Neural progenitor cell (in vitro differentiated cells): ENCODE measurements around the gene PSD4. TPM values are rescaled to one million over a fixed set of nuclear protein-coding genes. Genes with fewer than 3 reads are reported as not detected.

Source experiments
- DNase-seq: peaks from one replicate; pipeline ENCODE4 v3.0.0-alpha.2; 2016; ENCODE audit warnings: low spot score
- H2AFZ ChIP-seq: fragments of 200-600 bp; sonication (generic); replicated peaks from 2 replicates; pipeline ENCODE4 v1.6.1; 2016; ENCODE audit warnings: antibody characterized with exemption
- H3F3A ChIP-seq: fragments of 200-600 bp; sonication (generic); 2 replicates; pipeline ENCODE4 v1.6.1; 2016; ENCODE audit warnings: antibody characterized with exemption, low read depth
- H3K27ac ChIP-seq: fragments of 200-600 bp; sonication (generic); 2 replicates; pipeline ENCODE4 v1.5.1; 2016; ENCODE audit warnings: mild to moderate bottlenecking
- H3K27me3 ChIP-seq: fragments of 200-600 bp; sonication (generic); 2 replicates; pipeline ENCODE4 v1.6.1; 2016; ENCODE audit warnings: mild to moderate bottlenecking, moderate library complexity
- H3K36me3 ChIP-seq: fragments of 200-600 bp; sonication (generic); 2 replicates; pipeline ENCODE4 v1.5.1; 2016
- H3K4me1 ChIP-seq: fragments of 200-600 bp; sonication (generic); 2 replicates; pipeline ENCODE4 v1.6.1; 2016; ENCODE audit warnings: mixed run types
- H3K4me2 ChIP-seq: fragments of 200-600 bp; sonication (generic); 2 replicates; pipeline ENCODE4 v1.6.1; 2016
- H3K4me3 ChIP-seq: fragments of 200-600 bp; sonication (generic); 2 replicates; pipeline ENCODE4 v1.5.1; 2016
- H3K79me2 ChIP-seq: fragments of 200-600 bp; sonication (generic); 2 replicates; pipeline ENCODE4 v1.6.1; 2016; ENCODE audit warnings: low read depth
- H3K9ac ChIP-seq: fragments of 200-600 bp; sonication (generic); 2 replicates; pipeline ENCODE4 v1.6.1; 2016
- H3K9me3 ChIP-seq: fragments of 200-600 bp; sonication (generic); 2 replicates; pipeline ENCODE4 v1.5.1; 2016; ENCODE audit warnings: low read depth
- H4K20me1 ChIP-seq: fragments of 200-600 bp; sonication (generic); 2 replicates; pipeline ENCODE4 v1.6.1; 2016; ENCODE audit warnings: low read depth
- H3K27ac Mint-ChIP-seq: 3 replicates; pipeline ENCODE4 v1.8.0; 2021; ENCODE audit warnings: mixed read lengths
- H3K27me3 Mint-ChIP-seq: 2 replicates; pipeline ENCODE4 v1.8.0; 2022; ENCODE audit warnings: low read depth, mild to moderate bottlenecking, inconsistent platforms, moderate library complexity, mixed read lengths; ENCODE audit not compliant: insufficient read depth
- H3K36me3 Mint-ChIP-seq: 3 replicates; pipeline ENCODE4 v1.8.0; 2021; ENCODE audit warnings: mixed read lengths
- H3K4me1 Mint-ChIP-seq: 3 replicates; pipeline ENCODE4 v1.8.0; 2021; ENCODE audit warnings: mixed read lengths
- H3K4me3 Mint-ChIP-seq: 3 replicates; pipeline ENCODE4 v1.8.0; 2021; ENCODE audit warnings: mild to moderate bottlenecking, moderate library complexity, mixed read lengths
- H3K9me3 Mint-ChIP-seq: 3 replicates; pipeline ENCODE4 v1.8.0; 2020; ENCODE audit warnings: mixed read lengths
- CTCF ChIP-seq: fragments of 200-600 bp; sonication (generic); IDR thresholded peaks from 2 replicates; pipeline ENCODE4 v1.5.1; 2017; ENCODE audit warnings: antibody characterized with exemption, mild to moderate bottlenecking
- EZH2 ChIP-seq: fragments of 200-600 bp; sonication (generic); IDR thresholded peaks from 2 replicates; pipeline ENCODE4 v1.6.1; 2017; ENCODE audit warnings: antibody characterized with exemption, mild to moderate bottlenecking, moderate library complexity
- EZH2phosphoT487 ChIP-seq: fragments of 200-600 bp; sonication (generic); IDR thresholded peaks from 2 replicates; pipeline ENCODE4 v1.6.1; 2017; ENCODE audit warnings: antibody characterized with exemption
- total RNA-seq: library from RNA; depleted of rRNA; stranded (reverse); fragments of >200 nt; gene quantifications from 2 replicates; pipeline ENCODE4 v1.2.3, GENCODE V29; 2015; ENCODE audit warnings: low replicate concordance

The PSD4 gene
- total RNA-seq, 1 donor from 2014 or later, result 0.02 TPM

- no peak overlapping the region for H3K27ac ChIP-seq
- no peaks in the 10 kb centered on the region for H3K79me2 ChIP-seq
- Mint-ChIP-seq H3K27ac (no peak overlapping the region), H3K9me3 (no peaks in the 10 kb centered on the region), H3K27me3 (peaks cover 5% of the 10 kb centered on the region), H3K4me3 (no peak overlapping the region), H3K4me1 (peaks cover 27% of the 10 kb centered on the region), H3K36me3 (no peaks in the 10 kb centered on the region)
- H3F3A ChIP-seq, result no peaks in the 10 kb centered on the region
- TF ChIP-seq EZH2 (no peak), EZH2phosphoT487 (no peak), CTCF (no peak)
- H3K4me1 ChIP-seq, result peaks cover under 1% of the 10 kb centered on the region
- H3K4me3 ChIP-seq, result no peak overlapping the region
- DNase-seq, result no peak
- no peaks in the 10 kb centered on the region for H4K20me1 ChIP-seq
- H3K4me2 ChIP-seq, result no peak overlapping the region
- no peak overlapping the region for H2AFZ ChIP-seq
- no peaks in the 10 kb centered on the region for H3K27me3 ChIP-seq
- H3K9ac ChIP-seq, result no peak overlapping the region
- H3K9me3 ChIP-seq, result no peaks in the 10 kb centered on the region
- H3K36me3 ChIP-seq, result no peaks in the 10 kb centered on the region
These were observed 5.8 kb downstream of the PSD4 start for GRCh38 chr2:113179446-113180045.

GRCh38 chr2:113180131-113180946, 6.6 kb downstream of the PSD4 start:
- Mint-ChIP-seq H3K27ac (no peak overlapping the region), H3K4me3 (no peak overlapping the region), H3K9me3 (no peaks in the 10 kb centered on the region), H3K27me3 (peaks cover 5% of the 10 kb centered on the region), H3K4me1 (peaks cover 19% of the 10 kb centered on the region), H3K36me3 (no peaks in the 10 kb centered on the region)
- Histone ChIP-seq H3K4me3 (no peak overlapping the region), H3K27me3 (no peaks in the 10 kb centered on the region), H3K4me2 (no peak overlapping the region), H4K20me1 (no peaks in the 10 kb centered on the region), H3K9me3 (no peaks in the 10 kb centered on the region), H3K27ac (no peak overlapping the region), H3K4me1 (no peaks in the 10 kb centered on the region), H2AFZ (no peak overlapping the region), H3K9ac (no peak overlapping the region), H3F3A (no peaks in the 10 kb centered on the region), H3K36me3 (no peaks in the 10 kb centered on the region), H3K79me2 (no peaks in the 10 kb centered on the region)
- no peak for DNase-seq
- TF ChIP-seq CTCF (no peak), EZH2 (no peak), EZH2phosphoT487 (no peak)

- Histone ChIP-seq H3K27ac (no peak overlapping the region), H3K36me3 (no peaks in the 10 kb centered on the region), H3K79me2 (no peaks in the 10 kb centered on the region), H3K4me3 (no peak overlapping the region), H3F3A (no peaks in the 10 kb centered on the region), H4K20me1 (no peaks in the 10 kb centered on the region), H3K9ac (no peak overlapping the region), H3K27me3 (no peaks in the 10 kb centered on the region), H3K4me2 (no peak overlapping the region), H3K4me1 (no peaks in the 10 kb centered on the region), H3K9me3 (no peaks in the 10 kb centered on the region), H2AFZ (no peak overlapping the region)
- peak overlapping the region; percentile 44 for H3K27ac Mint-ChIP-seq
- no peak for DNase-seq
- H3K9me3 Mint-ChIP-seq, result no peaks in the 10 kb centered on the region
- peaks cover 15% of the 10 kb centered on the region for H3K4me1 Mint-ChIP-seq
- TF ChIP-seq EZH2phosphoT487 (no peak), EZH2 (no peak)
- H3K27me3 Mint-ChIP-seq, result peaks cover 5% of the 10 kb centered on the region
- no peak overlapping the region for H3K4me3 Mint-ChIP-seq
- H3K36me3 Mint-ChIP-seq, result no peaks in the 10 kb centered on the region
These were observed 7.7 kb downstream of the PSD4 start for GRCh38 chr2:113181258-113182051.
